ENCODE results near the gene EDEM2.
"Not testable (repeated sequence)": the region's sequence is repeated elsewhere in the genome, so short reads cannot be mapped to it uniquely, and the experiment has no call there.

Gene EDEM2, protein sequence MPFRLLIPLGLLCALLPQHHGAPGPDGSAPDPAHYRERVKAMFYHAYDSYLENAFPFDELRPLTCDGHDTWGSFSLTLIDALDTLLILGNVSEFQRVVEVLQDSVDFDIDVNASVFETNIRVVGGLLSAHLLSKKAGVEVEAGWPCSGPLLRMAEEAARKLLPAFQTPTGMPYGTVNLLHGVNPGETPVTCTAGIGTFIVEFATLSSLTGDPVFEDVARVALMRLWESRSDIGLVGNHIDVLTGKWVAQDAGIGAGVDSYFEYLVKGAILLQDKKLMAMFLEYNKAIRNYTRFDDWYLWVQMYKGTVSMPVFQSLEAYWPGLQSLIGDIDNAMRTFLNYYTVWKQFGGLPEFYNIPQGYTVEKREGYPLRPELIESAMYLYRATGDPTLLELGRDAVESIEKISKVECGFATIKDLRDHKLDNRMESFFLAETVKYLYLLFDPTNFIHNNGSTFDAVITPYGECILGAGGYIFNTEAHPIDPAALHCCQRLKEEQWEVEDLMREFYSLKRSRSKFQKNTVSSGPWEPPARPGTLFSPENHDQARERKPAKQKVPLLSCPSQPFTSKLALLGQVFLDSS

DNA sequence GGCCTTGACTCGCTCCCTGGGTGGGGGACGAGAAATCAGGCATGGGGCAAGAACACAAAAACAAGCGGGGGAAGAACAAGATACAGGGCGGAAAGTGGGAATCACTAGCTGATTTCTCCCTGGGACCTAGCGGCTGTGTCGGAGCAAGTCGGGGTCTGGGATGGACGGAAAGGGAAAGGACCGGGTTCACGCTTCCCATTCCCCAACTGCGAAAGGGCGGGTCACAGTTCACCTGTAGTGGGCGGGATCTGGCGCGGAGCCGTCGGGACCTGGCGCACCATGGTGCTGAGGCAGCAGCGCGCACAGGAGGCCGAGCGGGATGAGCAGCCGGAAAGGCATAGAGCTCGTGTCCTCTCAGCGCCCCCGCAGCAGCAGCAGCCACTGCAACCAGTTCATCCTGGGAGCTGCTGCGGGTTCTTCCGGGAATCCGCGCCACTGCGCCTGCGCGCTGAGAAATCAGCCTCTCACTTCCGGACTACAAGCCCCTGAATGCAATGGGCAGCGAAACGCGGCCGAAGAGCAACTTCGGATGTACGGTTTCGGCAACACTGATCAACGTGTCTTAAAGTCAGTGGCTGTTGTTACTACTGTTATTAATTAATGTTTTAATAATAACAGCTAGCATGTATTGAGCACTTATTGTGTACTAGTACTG lies at the start of gene EDEM2:
Gene EDEM2 (minus strand): TSS at position 417 of the 655 bp plus-strand sequence. CDS start 78 bp downstream, at position 339.
- DNase-seq (ENCODE audit: low read depth), result peak; percentile 98
- peak within 1 kb of the TSS; percentile 96 for H3K4me3 ChIP-seq (ENCODE audit: low read depth, low read length)
- TF ChIP-seq, protein P1, sequence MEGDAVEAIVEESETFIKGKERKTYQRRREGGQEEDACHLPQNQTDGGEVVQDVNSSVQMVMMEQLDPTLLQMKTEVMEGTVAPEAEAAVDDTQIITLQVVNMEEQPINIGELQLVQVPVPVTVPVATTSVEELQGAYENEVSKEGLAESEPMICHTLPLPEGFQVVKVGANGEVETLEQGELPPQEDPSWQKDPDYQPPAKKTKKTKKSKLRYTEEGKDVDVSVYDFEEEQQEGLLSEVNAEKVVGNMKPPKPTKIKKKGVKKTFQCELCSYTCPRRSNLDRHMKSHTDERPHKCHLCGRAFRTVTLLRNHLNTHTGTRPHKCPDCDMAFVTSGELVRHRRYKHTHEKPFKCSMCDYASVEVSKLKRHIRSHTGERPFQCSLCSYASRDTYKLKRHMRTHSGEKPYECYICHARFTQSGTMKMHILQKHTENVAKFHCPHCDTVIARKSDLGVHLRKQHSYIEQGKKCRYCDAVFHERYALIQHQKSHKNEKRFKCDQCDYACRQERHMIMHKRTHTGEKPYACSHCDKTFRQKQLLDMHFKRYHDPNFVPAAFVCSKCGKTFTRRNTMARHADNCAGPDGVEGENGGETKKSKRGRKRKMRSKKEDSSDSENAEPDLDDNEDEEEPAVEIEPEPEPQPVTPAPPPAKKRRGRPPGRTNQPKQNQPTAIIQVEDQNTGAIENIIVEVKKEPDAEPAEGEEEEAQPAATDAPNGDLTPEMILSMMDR (conservative IDR thresholded peaks at IDR 0.05; ENCODE audit: low read depth, low read length), result no peak

DNA sequence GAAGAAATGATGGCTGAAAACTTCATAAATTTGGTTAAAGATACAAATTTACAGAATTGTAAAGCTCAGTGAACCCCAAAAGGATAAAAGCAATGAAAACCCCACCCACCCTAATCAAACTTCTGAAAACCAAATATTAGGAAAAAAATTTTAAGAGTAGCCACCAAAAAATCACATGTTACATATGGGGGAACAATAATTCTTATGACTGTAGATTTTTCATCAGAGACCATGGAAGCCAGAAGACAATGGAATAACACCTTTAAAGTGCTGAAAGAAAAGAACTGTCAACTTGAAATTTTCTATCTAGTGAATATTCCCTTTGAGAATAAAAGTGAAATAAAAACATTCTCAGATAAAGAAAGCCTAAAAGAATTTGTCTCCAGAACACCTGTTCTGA lies 49.2 kb upstream of the EDEM2 start:
- TF ChIP-seq, protein P1 (conservative IDR thresholded peaks at IDR 0.05; ENCODE audit: low read depth, low read length), result no peak
- no peak for DNase-seq (ENCODE audit: low read depth)
- H3K4me3 ChIP-seq (ENCODE audit: low read depth, low read length), result no peak overlapping the region

DNA sequence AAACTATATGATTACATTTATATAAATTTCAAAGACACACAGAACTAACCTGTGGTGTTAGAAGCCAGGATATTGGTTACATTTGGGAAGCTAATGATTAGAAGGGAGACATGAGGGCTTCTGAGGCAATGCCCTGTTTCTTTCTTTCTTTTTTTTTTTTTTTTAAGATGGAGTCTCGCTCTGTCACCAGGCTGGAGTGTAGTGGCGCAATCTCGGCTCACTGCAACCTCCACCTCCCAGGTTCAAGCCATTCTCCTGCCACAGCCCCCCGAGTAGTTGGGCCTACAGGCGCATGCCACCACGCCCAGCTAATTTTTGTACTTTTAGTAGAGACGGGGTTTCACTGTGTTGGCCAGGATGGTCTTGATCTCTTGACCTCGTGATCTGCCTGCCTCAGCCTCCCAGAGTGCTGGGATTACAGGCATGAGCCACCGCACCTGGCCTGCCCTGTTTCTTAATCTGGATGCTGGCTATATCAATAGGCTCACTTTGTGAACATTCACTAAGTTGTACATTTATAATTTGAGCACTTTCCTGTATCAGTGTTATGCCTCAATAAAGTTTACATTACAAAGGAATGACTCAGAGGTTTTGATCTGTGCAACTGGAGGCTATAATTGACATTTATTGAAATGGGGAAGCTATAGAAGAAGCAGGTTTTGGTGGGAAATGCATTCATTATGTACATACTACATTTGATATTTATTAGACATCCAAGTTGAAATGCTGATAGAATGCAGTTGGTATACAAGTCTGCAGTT lies 46.1 kb upstream of the EDEM2 start:
- DNase-seq (ENCODE audit: low read depth); H3K4me3 ChIP-seq (ENCODE audit: low read depth, low read length): not testable (repeated sequence)

DNA sequence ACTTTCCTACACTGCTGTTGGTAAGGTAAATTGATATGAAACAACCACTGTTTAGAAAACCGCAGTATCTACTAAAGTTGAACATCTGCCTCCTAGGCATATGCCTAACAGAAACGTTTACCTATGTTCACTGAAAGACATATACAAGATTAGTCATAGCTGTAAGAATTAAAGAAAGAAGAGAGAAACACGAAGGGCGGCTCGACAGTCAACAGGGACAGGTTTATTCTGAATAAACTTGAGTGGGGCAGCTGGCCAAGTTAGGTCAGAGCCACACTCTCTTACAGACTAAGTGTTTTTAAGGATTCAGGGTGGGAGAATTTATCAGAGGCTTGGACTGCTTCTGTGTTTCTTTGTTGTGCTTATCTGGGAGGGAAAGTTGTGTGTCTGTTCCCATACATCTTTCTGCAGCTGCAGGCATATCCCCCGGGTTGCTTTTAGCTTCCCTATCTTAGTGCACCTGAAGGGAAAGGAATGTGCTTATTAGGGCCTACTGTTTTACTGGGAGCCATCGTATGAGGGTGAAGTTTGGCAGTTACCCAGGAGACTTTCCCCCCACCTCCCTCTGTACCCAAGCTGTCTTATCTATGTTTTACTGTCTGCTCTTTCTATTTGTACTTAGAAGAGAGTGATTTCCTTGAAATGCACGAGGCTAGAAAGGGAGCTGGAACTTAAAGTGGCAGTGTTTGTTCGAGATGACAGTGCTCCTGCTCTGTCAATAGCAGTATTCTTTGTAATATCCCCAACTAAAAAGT lies 45.2 kb upstream of the EDEM2 start:
- no peak overlapping the region for H3K4me3 ChIP-seq (ENCODE audit: low read depth, low read length)

DNA sequence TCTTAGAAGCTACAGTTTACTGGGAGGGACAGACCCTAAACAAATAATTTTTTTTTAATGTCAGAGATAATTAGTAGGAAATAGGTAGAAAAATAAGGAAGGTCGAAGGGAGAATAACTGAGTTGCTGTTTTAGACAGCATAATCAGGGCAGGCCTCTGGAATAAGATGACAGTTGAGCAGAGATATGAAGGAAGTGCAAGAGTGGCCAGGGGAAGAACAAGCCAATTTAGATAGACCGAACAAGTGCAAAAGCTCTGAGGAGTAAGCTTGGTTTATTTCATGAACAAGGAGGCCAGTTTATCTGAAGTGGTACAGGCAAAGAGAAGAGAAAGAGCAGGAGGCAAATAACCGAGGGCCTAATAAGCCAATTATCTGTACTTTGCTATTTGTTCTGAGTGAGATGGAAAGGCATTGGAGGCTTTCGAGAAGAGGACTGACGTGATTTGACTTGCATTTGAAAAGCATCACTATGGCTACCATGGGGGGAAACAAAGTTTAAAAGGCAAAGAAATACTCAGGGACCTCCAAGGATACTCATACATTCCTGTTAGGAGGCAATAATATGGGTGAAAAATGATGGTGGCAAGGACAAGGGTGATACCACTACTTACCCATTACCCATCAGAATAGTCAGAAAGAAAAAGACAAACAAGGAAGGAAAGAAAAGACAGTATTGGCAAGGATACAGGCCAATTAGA lies 44.4 kb upstream of the EDEM2 start:
- DNase-seq (ENCODE audit: low read depth), result no peak
- TF ChIP-seq, protein P1 (conservative IDR thresholded peaks at IDR 0.05; ENCODE audit: low read depth, low read length), result no peak
- no peak overlapping the region for H3K4me3 ChIP-seq (ENCODE audit: low read depth, low read length)

More for the DNA sequence above, 45.2 kb upstream of the EDEM2 start:
- peak; percentile 16 for DNase-seq (ENCODE audit: low read depth)
- TF ChIP-seq, protein P1 (conservative IDR thresholded peaks at IDR 0.05; ENCODE audit: low read depth, low read length), result no peak

DNA sequence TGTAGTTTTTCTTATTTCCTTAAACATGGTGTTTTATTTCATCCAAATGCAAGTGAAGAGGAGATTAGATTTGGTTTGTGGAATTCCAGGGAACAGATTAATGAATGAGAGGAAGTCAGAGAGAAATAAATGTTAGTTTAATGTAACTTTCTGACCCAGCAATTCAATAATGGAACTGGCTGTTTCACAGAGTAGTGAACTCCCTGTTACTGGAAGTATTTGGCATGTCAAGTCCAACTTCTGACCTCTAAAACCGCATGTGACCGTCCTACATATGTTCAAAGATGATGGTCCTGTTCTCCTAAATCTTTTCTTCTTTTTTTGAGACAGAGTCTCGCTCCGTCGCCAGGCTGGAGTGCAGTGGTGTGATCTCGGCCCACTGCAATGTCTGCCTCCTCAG lies 43.4 kb upstream of the EDEM2 start:
- H3K4me3 ChIP-seq (ENCODE audit: low read depth, low read length), result no peak overlapping the region
- peak; percentile 7 for DNase-seq (ENCODE audit: low read depth)
- TF ChIP-seq, protein P1 (conservative IDR thresholded peaks at IDR 0.05; ENCODE audit: low read depth, low read length), result no peak

DNA sequence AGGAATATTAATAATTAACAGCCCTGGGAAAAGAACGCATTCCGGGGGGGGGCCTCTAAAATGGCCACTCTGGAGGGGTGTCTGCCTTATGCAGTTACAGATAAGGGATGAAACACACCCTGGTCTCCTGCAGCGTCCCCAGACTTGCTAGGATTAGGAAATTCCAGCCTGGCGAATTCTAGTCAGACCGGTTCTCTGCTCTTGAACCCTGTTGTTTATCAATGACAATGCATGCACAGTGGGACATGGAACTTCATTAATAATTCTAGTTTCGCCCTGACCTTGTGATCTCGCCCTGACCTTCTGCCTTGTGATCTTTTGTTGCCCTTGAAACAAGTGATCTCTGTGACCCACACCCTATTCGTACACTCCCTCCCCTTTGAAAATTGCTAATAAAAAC lies 42.1 kb upstream of the EDEM2 start:
- not testable (repeated sequence) for H3K4me3 ChIP-seq (ENCODE audit: low read depth, low read length); DNase-seq (ENCODE audit: low read depth)
